HG03108 (cell line): ENCODE data around the gene KLHL10.
"Not testable (repeated sequence)": the region's sequence is repeated elsewhere in the genome, so short reads cannot be mapped to it uniquely, and the experiment has no call there.

Experiments used
- ATAC-seq: cut with Tn5 transposase; IDR thresholded peaks from one replicate; pipeline ENCODE4 v1.9.1; 2021; ENCODE audit warnings: moderate library complexity; ENCODE audit not compliant: unreplicated experiment

The KLHL10 gene

GRCh38 chr17:41813152-41813680 is 24.4 kb upstream of the KLHL10 start:
- ATAC-seq: no peak

- ATAC-seq: no peak
Measured at GRCh38 chr17:41813699-41814124, 23.9 kb upstream of the KLHL10 start.

- ATAC-seq: no peak
Measured at GRCh38 chr17:41814195-41814594, 23.4 kb upstream of the KLHL10 start.

DNA sequence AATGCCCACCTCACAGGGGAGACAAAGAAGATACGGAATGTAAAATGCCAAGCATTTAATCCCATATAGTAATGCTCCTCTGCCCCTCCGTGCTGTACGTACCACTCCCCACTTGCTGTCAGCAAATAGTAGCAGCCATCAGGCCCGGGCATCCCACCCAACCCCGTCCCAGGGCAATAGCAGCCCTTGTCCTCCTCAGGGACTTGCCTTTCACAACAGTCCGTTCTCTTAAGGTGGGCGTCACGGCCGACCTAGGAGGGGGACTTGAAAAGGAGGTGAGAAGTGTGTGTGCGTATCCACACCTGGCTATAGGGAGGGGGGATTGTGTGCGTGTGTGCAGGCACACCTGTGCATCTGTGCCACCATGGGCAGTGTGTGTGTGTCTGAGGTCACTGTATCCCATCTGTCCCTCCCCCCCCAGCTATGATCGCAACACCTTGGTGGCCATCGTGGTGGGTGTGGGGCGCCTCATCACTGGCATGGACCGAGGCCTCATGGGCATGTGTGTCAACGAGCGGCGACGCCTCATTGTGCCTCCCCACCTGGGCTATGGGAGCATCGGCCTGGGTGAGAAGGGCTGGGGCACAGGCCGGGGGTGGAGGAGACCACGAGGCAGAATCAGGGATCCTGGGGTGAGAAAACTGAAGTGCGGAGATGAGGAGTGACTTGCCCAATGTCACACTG is 20.8 kb upstream of the KLHL10 start:
- no peak for ATAC-seq

GRCh38 chr17:41818024-41818423 is 19.6 kb upstream of the KLHL10 start:
- no peak for ATAC-seq

DNA sequence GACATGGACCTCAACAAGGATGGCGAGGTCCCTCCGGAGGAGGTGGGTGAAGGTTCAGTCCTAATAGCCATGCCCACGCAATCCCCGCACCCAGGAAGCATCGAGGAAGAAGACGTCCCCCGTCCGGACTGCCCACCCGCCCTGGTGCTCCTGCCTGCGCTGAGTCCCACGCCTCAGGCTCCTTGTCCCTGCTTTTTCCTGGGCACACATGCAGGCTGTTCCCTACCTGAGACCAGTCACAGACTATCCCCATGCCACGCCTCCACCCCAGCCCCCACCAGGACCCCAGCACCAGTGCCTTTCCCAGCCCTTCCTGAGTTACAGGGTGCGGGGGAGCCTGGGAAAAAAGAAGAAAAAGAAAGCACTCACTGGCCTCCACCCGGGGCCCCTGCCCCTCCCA is 15.8 kb upstream of the KLHL10 start:
- ATAC-seq: no peak

DNA sequence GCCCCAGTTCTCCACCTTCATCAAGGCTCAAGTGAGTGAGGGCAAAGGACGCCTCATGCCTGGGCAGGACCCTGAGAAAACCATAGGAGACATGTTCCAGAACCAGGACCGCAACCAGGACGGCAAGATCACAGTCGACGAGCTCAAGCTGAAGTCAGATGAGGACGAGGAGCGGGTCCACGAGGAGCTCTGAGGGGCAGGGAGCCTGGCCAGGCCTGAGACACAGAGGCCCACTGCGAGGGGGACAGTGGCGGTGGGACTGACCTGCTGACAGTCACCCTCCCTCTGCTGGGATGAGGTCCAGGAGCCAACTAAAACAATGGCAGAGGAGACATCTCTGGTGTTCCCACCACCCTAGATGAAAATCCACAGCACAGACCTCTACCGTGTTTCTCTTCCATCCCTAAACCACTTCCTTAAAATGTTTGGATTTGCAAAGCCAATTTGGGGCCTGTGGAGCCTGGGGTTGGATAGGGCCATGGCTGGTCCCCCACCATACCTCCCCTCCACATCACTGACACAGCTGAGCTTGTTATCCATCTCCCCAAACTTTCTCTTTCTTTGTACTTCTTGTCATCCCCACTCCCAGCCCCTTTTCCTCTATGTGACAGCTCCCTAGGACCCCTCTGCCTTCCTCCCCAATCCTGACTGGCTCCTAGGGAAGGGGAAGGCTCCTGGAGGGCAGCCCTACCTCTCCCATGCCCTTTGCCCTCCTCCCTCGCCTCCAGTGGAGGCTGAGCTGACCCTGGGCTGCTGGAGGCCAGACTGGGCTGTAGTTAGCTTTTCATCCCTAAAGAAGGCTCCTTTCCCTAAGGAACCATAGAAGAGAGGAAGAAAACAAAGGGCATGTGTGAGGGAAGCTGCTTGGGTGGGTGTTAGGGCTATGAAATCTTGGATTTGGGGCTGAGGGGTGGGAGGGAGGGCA is 15.1 kb upstream of the KLHL10 start:
- no peak for ATAC-seq

DNA sequence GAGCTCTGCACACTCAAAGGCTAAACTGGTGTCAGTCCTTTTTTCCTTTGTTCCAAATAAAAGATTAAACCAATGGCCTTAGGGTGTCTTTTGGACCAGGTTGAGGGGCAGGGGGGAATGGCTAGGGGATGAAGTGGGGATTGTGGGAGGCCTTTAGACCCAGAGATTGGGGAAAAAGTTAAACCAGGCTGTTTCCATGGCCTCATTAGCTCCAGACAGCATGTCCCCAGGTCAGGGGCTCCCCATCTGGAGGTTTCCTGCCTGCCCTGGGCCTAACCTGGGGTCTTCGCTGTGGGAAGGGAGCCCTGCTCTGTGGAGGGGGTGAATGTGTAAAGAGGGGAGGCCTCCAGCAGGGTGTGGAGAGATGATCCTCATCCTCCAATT is 14.5 kb upstream of the KLHL10 start:
- no peak for ATAC-seq

- ATAC-seq: no peak
Measured at GRCh38 chr17:41823580-41823979, 14.0 kb upstream of the KLHL10 start.

GRCh38 chr17:41824086-41824485 is 13.5 kb upstream of the KLHL10 start:
- ATAC-seq: no peak

GRCh38 chr17:41825175-41825845 is 12.3 kb upstream of the KLHL10 start:
- ATAC-seq: no peak

DNA sequence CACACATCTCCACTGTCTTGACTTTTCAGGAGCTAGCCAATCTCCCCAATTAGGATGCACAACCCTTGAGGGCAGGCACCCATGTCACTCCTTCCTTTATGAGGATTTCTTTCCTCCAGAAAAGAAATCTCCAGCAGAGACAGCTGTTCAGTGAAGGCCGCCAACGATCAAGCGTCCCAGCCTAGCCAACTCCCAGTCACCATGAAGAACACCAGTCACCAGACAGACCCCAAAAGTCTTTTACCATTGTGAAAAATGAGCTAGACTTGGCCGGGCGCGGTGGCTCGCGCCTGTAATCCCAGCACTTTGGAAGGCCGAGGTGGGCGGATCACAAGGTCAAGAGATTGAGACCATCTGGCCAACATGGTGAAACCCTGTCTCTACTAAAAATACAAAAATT is 7.7 kb upstream of the KLHL10 start:
- ATAC-seq: not testable (repeated sequence)

DNA sequence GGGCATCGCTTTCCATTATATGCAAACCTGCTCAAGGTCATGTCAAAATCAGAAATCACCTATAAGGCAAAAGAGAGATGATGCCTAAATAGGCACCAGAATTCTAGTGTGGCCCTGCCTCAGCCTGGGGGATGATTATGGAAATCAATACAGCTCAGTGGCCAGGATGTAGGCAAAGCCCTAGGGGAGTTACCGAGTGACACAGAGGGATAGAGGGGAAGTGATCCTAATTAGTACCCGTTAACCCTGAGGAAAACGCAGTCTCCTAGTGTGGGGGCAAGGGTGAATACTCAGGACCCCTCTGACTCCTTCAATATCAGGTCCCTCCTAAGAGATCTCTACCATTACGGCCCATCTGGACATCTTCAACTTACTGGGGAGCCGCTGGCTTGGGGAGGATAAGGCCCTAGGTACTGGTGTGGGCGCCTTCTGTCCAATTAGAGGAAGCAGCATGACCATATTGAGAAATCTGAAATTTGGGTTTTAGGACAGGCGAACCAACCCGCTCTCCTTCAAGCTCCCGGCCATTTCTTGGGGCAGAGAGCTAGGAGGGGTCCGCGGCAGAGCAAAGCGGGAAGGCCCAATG is 2.3 kb upstream of the KLHL10 start:
- peak; percentile 22 for ATAC-seq

DNA sequence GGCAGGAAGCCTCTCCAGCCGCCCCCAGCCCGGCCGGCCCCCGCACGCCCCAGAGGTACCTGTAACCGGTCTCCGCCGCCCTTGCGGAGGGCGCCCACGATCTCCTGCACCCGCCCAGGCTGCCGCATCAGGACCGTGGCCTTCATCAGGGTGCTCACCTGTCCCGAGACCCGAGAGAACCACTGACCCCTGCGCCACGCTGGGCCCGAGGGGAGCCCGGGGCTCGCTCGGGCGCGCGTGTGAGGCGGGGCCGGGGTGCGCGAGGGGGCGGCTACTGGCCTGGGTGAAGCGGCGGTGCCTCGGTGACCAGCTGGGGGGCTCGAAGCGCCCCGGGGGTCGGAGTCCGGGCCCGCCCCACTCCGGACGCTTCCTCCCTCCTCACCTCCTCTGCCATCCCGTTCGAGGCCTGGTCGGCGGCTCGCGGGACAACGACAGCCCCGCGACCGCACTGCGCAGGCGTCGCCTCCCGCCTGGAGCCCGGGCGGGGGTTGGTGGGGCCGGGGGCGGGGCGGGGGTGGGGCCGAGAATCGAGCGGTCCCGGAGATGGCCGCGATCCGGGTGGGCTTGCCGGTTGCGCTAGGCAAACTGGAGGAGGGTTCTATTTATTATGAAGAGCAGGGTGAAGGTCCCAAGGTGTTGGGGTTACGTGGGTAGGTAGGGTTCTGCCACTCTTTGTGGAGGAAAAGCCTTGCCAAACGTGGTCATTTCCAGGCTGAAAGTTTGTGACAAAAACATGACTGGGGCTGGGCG is 1.6 kb upstream of the KLHL10 start, which contains the start of gene NT5C3B:
Gene NT5C3B, minus strand, starts transcription at position 433 of the 750 bp plus-strand sequence. Its CDS starts 39 bp downstream, at position 394.
- ATAC-seq: peak; percentile 65

DNA sequence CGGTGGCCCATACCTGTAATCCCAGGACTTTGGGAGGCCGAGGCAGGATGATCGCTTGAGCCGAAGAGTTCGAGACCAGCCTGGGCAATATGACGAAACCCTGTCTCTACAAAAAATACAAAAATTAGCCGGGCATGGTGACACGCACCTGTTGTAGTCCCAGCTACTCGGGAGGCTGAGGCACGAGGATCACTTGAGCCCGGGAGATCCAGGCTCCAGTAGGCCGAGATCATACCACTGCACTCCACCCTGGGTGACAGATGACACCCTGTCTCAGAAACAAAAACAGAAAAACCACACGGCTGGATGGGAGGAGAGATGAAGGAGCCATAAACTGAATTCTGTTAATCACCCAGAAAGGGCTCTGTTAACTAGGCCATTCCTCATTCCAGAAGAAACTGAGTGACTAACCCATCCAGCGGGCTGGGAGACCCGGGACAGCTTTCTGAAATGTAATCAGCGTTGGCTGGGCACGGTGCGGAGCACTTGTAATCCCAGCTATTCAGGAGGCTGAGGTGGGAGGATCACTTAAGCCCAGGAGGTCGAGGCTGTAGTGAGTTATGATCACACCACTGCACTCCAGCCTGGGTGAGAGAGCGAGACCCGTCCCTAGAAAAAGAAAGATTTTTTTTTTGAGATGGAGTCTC is 952 bp upstream of the KLHL10 start:
- ATAC-seq: no peak

GRCh38 chr17:41839448-41839847 is 1.8 kb downstream of the KLHL10 start:
- ATAC-seq: not testable (repeated sequence)

GRCh38 chr17:41840781-41841180 is 3.2 kb downstream of the KLHL10 start:
- ATAC-seq: not testable (repeated sequence)

DNA sequence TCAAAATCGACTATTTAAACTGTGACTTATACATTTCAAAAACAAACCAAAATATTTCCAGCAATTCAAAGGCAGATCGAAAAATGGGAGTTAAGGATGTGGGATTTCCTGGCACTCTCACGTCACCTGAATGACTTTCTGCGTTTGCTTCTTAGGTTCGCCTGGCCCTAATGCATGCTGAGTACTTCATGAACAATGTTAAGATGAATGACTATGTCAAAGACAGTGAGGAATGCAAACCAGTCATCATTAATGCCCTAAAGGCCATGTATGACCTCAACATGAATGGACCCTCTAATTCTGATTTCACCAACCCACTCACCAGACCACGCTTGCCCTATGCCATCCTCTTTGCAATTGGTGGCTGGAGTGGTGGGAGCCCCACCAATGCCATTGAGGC is 7.3 kb downstream of the KLHL10 start:
- no peak for ATAC-seq

GRCh38 chr17:41848788-41849187 is 11.2 kb downstream of the KLHL10 start:
- ATAC-seq: no peak
